ENCODE measurements around the gene TMEM184C. TPM values are rescaled to one million over a fixed set of nuclear protein-coding genes. Genes with fewer than 3 reads are reported as not detected.

TMEM184C gene
- total RNA-seq, 4 donors from 2014 or later: 14.9 to 40.3 (median 25.5) TPM

- no peak for DNase-seq
- H3K4me1 ChIP-seq: no peaks in the 10 kb centered on the region
- no peaks in the 10 kb centered on the region for H3K9me3 ChIP-seq
- H3K36me3 ChIP-seq: no peaks in the 10 kb centered on the region
- 57 to 87% methylated on average over 1 of the region's 1 CpG for WGBS, 2 donors (ENCODE audit: low coverage in 1 of 2)
- no peak overlapping the region for H3K4me3 ChIP-seq
- no peak for TF ChIP-seq POLR2AphosphoS5 (IDR thresholded peaks at IDR 0.05)
- no peak for TF ChIP-seq POLR2A (IDR thresholded peaks at IDR 0.05)
- TF ChIP-seq CTCF (IDR thresholded peaks at IDR 0.05): no peak
- no peak for TF ChIP-seq EP300 (IDR thresholded peaks at IDR 0.05; ENCODE audit: low read depth)
- peaks cover 4% of the 10 kb centered on the region for H3K27me3 ChIP-seq
- intact Hi-C loops (cut with DNase I; ENCODE audit: low total_unique reads): no loop called here
- in situ Hi-C loops (cut with MboI; ENCODE audit: low pct_ligation_motif_present in 1 of 4, low pct_unique_long_range_greater_than_20kb in 1 of 4, low sequenced_read_pairs in 3 of 4): no loop called here
- H3K27ac ChIP-seq: no peak overlapping the region
Observed at GRCh38 chr4:147607471-147607870, 9.7 kb upstream of the TMEM184C start.

- TF ChIP-seq CTCF (IDR thresholded peaks at IDR 0.05): no peak
- no peak for TF ChIP-seq POLR2AphosphoS5 (IDR thresholded peaks at IDR 0.05)
- TF ChIP-seq EP300 (IDR thresholded peaks at IDR 0.05; ENCODE audit: low read depth): no peak
- TF ChIP-seq POLR2A (IDR thresholded peaks at IDR 0.05): no peak
- H3K27ac ChIP-seq: no peak overlapping the region
- H3K4me1 ChIP-seq: no peaks in the 10 kb centered on the region
- peaks cover 4% of the 10 kb centered on the region for H3K27me3 ChIP-seq
- in situ Hi-C loops (cut with MboI; ENCODE audit: low pct_ligation_motif_present in 1 of 4, low pct_unique_long_range_greater_than_20kb in 1 of 4, low sequenced_read_pairs in 3 of 4): no loop called here
- 91 to 94% methylated on average over 1 of the region's 1 CpG for WGBS, 2 donors (ENCODE audit: low coverage in 1 of 2)
- DNase-seq: no peak
- H3K9me3 ChIP-seq: no peaks in the 10 kb centered on the region
- no peak overlapping the region for H3K4me3 ChIP-seq
- H3K36me3 ChIP-seq: no peaks in the 10 kb centered on the region
- intact Hi-C loops (cut with DNase I; ENCODE audit: low total_unique reads): loop anchor here (10.0 kb wide), 1 partner anchor 254 kb away; no protein-coding TSS in a partner anchor
Observed at GRCh38 chr4:147610686-147611085, 6.5 kb upstream of the TMEM184C start.

- Histone ChIP-seq H3K27ac (peak overlapping the region; percentile 83 to 90 (median 86)), H3K4me1 (peaks cover 9 to 42% (median 29%) of the 10 kb centered on the region in 4 donors), H3K9me3 (no peaks in the 10 kb centered on the region), H3K4me3 (peak overlapping the region in 3 of 4 donors; percentile 72 to 84 (median 79)), H3K27me3 (no peaks in the 10 kb centered on the region), H3K36me3 (no peaks in the 10 kb centered on the region)
- TF ChIP-seq POLR2A (IDR thresholded peaks at IDR 0.05): no peak
- no peak for TF ChIP-seq EP300 (IDR thresholded peaks at IDR 0.05; ENCODE audit: low read depth)
- TF ChIP-seq POLR2AphosphoS5 (IDR thresholded peaks at IDR 0.05): no peak
- TF ChIP-seq CTCF (IDR thresholded peaks at IDR 0.05): no peak
- in situ Hi-C loops (cut with MboI; ENCODE audit: low pct_ligation_motif_present in 1 of 4, low pct_unique_long_range_greater_than_20kb in 1 of 4, low sequenced_read_pairs in 3 of 4) (no loop called here), intact Hi-C loops (cut with DNase I; ENCODE audit: low total_unique reads) (loop anchor here (10.0 kb wide), 1 partner anchor 248 kb away; no protein-coding TSS in a partner anchor)
- WGBS, 2 donors (ENCODE audit: low coverage in 1 of 2): 34 to 46% methylated on average over 3 to 6 of the region's 6 CpGs
- DNase-seq: no peak
Observed at GRCh38 chr4:147616849-147617172, 386 bp upstream of the TMEM184C start.

- H3K4me1 ChIP-seq: peaks cover 9 to 44% (median 29%) of the 10 kb centered on the region in 4 donors
- DNase-seq: no peak
- TF ChIP-seq POLR2AphosphoS5 (IDR thresholded peaks at IDR 0.05): no peak
- TF ChIP-seq EP300 (IDR thresholded peaks at IDR 0.05; ENCODE audit: low read depth): no peak
- no peak for TF ChIP-seq CTCF (IDR thresholded peaks at IDR 0.05)
- no peak for TF ChIP-seq POLR2A (IDR thresholded peaks at IDR 0.05)
- H3K27ac ChIP-seq: peak overlapping the region; percentile 83 to 90 (median 86)
- 8% methylated on average over 14 to 17 of the region's 17 CpGs for WGBS, 2 donors (ENCODE audit: low coverage in 1 of 2)
- in situ Hi-C loops (cut with MboI; ENCODE audit: low pct_ligation_motif_present in 1 of 4, low pct_unique_long_range_greater_than_20kb in 1 of 4, low sequenced_read_pairs in 3 of 4) (no loop called here), intact Hi-C loops (cut with DNase I; ENCODE audit: low total_unique reads) (loop anchor here (10.0 kb wide), 1 partner anchor 247 kb away; no protein-coding TSS in a partner anchor)
- H3K9me3 ChIP-seq: no peaks in the 10 kb centered on the region
- no peaks in the 10 kb centered on the region for H3K27me3 ChIP-seq
- H3K4me3 ChIP-seq: peak overlapping the region; percentile 43 to 84 (median 76)
- H3K36me3 ChIP-seq: peaks cover 0 to 6% (median under 1%) of the 10 kb centered on the region in 4 donors
Observed at GRCh38 chr4:147617841-147618691, 869 bp downstream of the TMEM184C start.

Data from transverse colon (tissue), 4 donors.